Omental fat pad (tissue), 4 donors: ENCODE data around the gene KRT80. TPM values are rescaled to one million over a fixed set of nuclear protein-coding genes. Genes with fewer than 3 reads are reported as not detected.

Experiments used
- ATAC-seq: fragments of 150-250 bp; one replicate; pipeline ENCODE4 v1.9.1; 2016; ENCODE audit warnings: mild to moderate bottlenecking, moderate library complexity; ENCODE audit not compliant: low FRiP score
- DNase-seq: peaks from one replicate; pipeline ENCODE4 v3.0.0-alpha.2; 2019; ENCODE audit warnings: low spot score
- CTCF ChIP-seq, 3 donors: fragments of 450-650 bp; IDR thresholded peaks; one replicate each; pipeline ENCODE4 v1.5.1; 2016 to 2017; ENCODE audit warnings: antibody characterized with exemption in 3 of 3, mild to moderate bottlenecking in 3 of 3, moderate library complexity in 2 of 3
- total RNA-seq, 4 donors: library from RNA; depleted of rRNA; stranded (reverse); fragments of >200 nt; gene quantifications; one replicate each; pipeline ENCODE4 v1.1.0, GENCODE V29; 2016

KRT80 gene
- total RNA-seq, 4 donors from 2014 or later: 0.37 to 5.5 (median 0.75) TPM; not detected in 1

GRCh38 chr12:52122540-52122871 is 69.3 kb downstream of the KRT80 start:
- no peak for TF ChIP-seq CTCF (IDR thresholded peaks at IDR 0.05)
- DNase-seq: no peak
- ATAC-seq: no peak

GRCh38 chr12:52121824-52122539 is 69.8 kb downstream of the KRT80 start:
- ATAC-seq (no peak), DNase-seq (peak; percentile 52)
- TF ChIP-seq CTCF (IDR thresholded peaks at IDR 0.05): no peak

- no peak for DNase-seq
- TF ChIP-seq CTCF (IDR thresholded peaks at IDR 0.05): no peak
- no peak for ATAC-seq
Observed at GRCh38 chr12:52120951-52121823, 70.6 kb downstream of the KRT80 start.

GRCh38 chr12:52119398-52120254 is 72.2 kb downstream of the KRT80 start:
- ATAC-seq (peak; percentile 55), DNase-seq (no peak)
- TF ChIP-seq CTCF (IDR thresholded peaks at IDR 0.05): no peak

Other genes starting within 250 kb of the KRT80 start
- 10 to 100 TPM; 15.9 to 42.2 (median 20.5) TPM for gene ACVR1B, start 240.3 kb downstream of the KRT80 start, total RNA-seq
- gene TAMALIN, start 185.1 kb downstream of the KRT80 start, total RNA-seq: 10 to 100 TPM; 19.0 to 67.9 (median 29.5) TPM
- 1,000 to 10,000 TPM in 1 of 4 donors, 100 to 1,000 TPM in 2, 10 to 100 TPM in 1; 74.9 to 1,106 (median 350) TPM for gene NR4A1, start 140.6 kb downstream of the KRT80 start, total RNA-seq
- 10 to 100 TPM; 33.6 to 65.5 (median 52.6) TPM for gene ATG101, start 122.0 kb downstream of the KRT80 start, total RNA-seq
- 1 to 10 TPM in 3 of 4 donors, not detected in 1; 1.1 to 1.9 (median 1.1) TPM for gene SMIM41, start 112.3 kb downstream of the KRT80 start, total RNA-seq
- gene KRT7, start 41.2 kb upstream of the KRT80 start, total RNA-seq: 100 to 1,000 TPM in 3 of 4 donors, 1 to 10 TPM in 1; 2.5 to 248 (median 111) TPM
- under 1 TPM in 1 of 4 donors, not detected in 3; 0.37 TPM for gene KRT86, start 82.6 kb upstream of the KRT80 start, total RNA-seq
- not detected for gene KRT81, start 99.5 kb upstream of the KRT80 start, total RNA-seq
- gene KRT83, start 129.4 kb upstream of the KRT80 start, total RNA-seq: not detected
- gene KRT85, start 175.5 kb upstream of the KRT80 start, total RNA-seq: not detected
- not detected for gene KRT84, start 193.6 kb upstream of the KRT80 start, total RNA-seq
- gene KRT82, start 214.3 kb upstream of the KRT80 start, total RNA-seq: not detected
- not detected for gene KRT75, start 242.4 kb upstream of the KRT80 start, total RNA-seq